Measurements from ENCODE around the gene CYFIP2.

The CYFIP2 gene

GRCh38 chr5:157300564-157300963, 34.6 kb downstream of the CYFIP2 start:
- Histone ChIP-seq H3K4me2 (ENCODE audit: low read depth, low read length) (no peak overlapping the region), H3K27ac (ENCODE audit: low read length) (no peak overlapping the region), H3F3A (ENCODE audit: insufficient read depth, low read length) (no peaks in the 10 kb centered on the region), H2AFZ (ENCODE audit: low read length) (no peak overlapping the region), H3K9ac (ENCODE audit: low read length) (no peak overlapping the region), H3K79me2 (ENCODE audit: low read length) (no peaks in the 10 kb centered on the region), H3K9me3 (replicated peaks; ENCODE audit: insufficient read depth, low read length) (no peaks in the 10 kb centered on the region), H3K4me3 (ENCODE audit: low read length) (no peak overlapping the region), H3K4me1 (ENCODE audit: low read length) (peaks cover 2% of the 10 kb centered on the region), H3K27me3 (replicated peaks; ENCODE audit: insufficient read depth, low read length) (no peaks in the 10 kb centered on the region), H4K20me1 (ENCODE audit: insufficient read depth, low read length) (no peaks in the 10 kb centered on the region), H3K36me3 (replicated peaks; ENCODE audit: insufficient read depth, low read length) (0 out of 2 replicates have a peak, but pooled peaks cover 4% of the 10 kb centered on the region), H3K9me2 (replicated peaks; ENCODE audit: insufficient read depth, low read length) (no peaks in the 10 kb centered on the region)
- DNase-seq = no peak
- TF ChIP-seq CTCF (IDR thresholded peaks at IDR 0.05; ENCODE audit: low read length) (no peak), EZH2phosphoT487 (IDR thresholded peaks at IDR 0.05; ENCODE audit: low read length) (no peak), EZH2 (optimal IDR thresholded peaks at IDR 0.05; ENCODE audit: low read depth, low read length) (no peak)

GRCh38 chr5:157301066-157301465, 35.1 kb downstream of the CYFIP2 start:
- Histone ChIP-seq H3K27me3 (replicated peaks; ENCODE audit: insufficient read depth, low read length) (no peaks in the 10 kb centered on the region), H3K79me2 (ENCODE audit: low read length) (no peaks in the 10 kb centered on the region), H3K9ac (ENCODE audit: low read length) (no peak overlapping the region), H2AFZ (ENCODE audit: low read length) (no peak overlapping the region), H3K4me2 (ENCODE audit: low read depth, low read length) (no peak overlapping the region), H4K20me1 (ENCODE audit: insufficient read depth, low read length) (no peaks in the 10 kb centered on the region), H3F3A (ENCODE audit: insufficient read depth, low read length) (no peaks in the 10 kb centered on the region), H3K27ac (ENCODE audit: low read length) (no peak overlapping the region), H3K9me2 (replicated peaks; ENCODE audit: insufficient read depth, low read length) (no peaks in the 10 kb centered on the region), H3K4me3 (ENCODE audit: low read length) (no peak overlapping the region), H3K9me3 (replicated peaks; ENCODE audit: insufficient read depth, low read length) (no peaks in the 10 kb centered on the region), H3K4me1 (ENCODE audit: low read length) (no peaks in the 10 kb centered on the region), H3K36me3 (replicated peaks; ENCODE audit: insufficient read depth, low read length) (0 out of 2 replicates have a peak, but pooled peaks cover 4% of the 10 kb centered on the region)
- TF ChIP-seq CTCF (IDR thresholded peaks at IDR 0.05; ENCODE audit: low read length) (no peak), EZH2 (optimal IDR thresholded peaks at IDR 0.05; ENCODE audit: low read depth, low read length) (no peak), EZH2phosphoT487 (IDR thresholded peaks at IDR 0.05; ENCODE audit: low read length) (no peak)
- DNase-seq = no peak

GRCh38 chr5:157303023-157303422, 37.1 kb downstream of the CYFIP2 start:
- TF ChIP-seq CTCF (IDR thresholded peaks at IDR 0.05; ENCODE audit: low read length) (no peak), EZH2phosphoT487 (IDR thresholded peaks at IDR 0.05; ENCODE audit: low read length) (no peak), EZH2 (optimal IDR thresholded peaks at IDR 0.05; ENCODE audit: low read depth, low read length) (no peak)
- no peaks in the 10 kb centered on the region for H4K20me1 ChIP-seq (ENCODE audit: insufficient read depth, low read length)
- H3K4me3 ChIP-seq (ENCODE audit: low read length) = no peak overlapping the region
- H3K9me2 ChIP-seq (replicated peaks; ENCODE audit: insufficient read depth, low read length) = no peaks in the 10 kb centered on the region
- H3K27me3 ChIP-seq (replicated peaks; ENCODE audit: insufficient read depth, low read length) = no peaks in the 10 kb centered on the region
- H3K9ac ChIP-seq (ENCODE audit: low read length) = no peak overlapping the region
- DNase-seq = no peak
- no peak overlapping the region for H3K27ac ChIP-seq (ENCODE audit: low read length)
- H2AFZ ChIP-seq (ENCODE audit: low read length) = no peak overlapping the region
- H3K9me3 ChIP-seq (replicated peaks; ENCODE audit: insufficient read depth, low read length) = no peaks in the 10 kb centered on the region
- no peak overlapping the region for H3K4me2 ChIP-seq (ENCODE audit: low read depth, low read length)
- H3K4me1 ChIP-seq (ENCODE audit: low read length) = no peaks in the 10 kb centered on the region
- H3F3A ChIP-seq (ENCODE audit: insufficient read depth, low read length) = no peaks in the 10 kb centered on the region
- 0 out of 2 replicates have a peak, but pooled peaks cover 4% of the 10 kb centered on the region for H3K36me3 ChIP-seq (replicated peaks; ENCODE audit: insufficient read depth, low read length)
- no peaks in the 10 kb centered on the region for H3K79me2 ChIP-seq (ENCODE audit: low read length)
